Stimulated activated CD8-positive, alpha-beta memory T cell treated with anti-CD3 and anti-CD28 coated beads, Interleukin-12 subunit alpha, Interleukin-12 subunit beta, amount 100 ng/mL, for 4 hours (primary cell): ENCODE data around the gene MYO9B.

Source experiments
- DNase-seq: peaks from one replicate; pipeline ENCODE4 v3.0.0-alpha.2; 2020; ENCODE audit warnings: low read depth

Gene MYO9B

DNA sequence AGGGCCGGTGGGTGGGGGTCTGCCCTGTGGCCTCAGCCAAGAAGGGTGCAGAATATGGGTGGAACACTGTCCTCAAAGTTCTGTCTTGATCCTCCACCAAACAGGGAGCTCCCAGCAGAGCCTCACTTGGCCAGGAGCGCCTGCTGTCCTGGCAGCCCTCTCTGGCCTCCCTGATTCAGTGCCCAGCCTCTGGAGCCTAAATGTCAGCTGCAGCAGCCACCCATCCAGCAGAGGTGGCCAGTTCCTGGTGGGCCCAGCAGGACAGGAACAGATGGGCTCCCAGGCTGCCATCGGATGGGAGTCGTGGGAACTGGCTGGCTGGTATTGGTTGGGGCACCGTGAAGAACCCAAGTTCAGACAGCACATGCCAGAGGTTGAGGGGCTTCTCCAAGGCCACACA, 137.8 kb downstream of the MYO9B start:
- no peak for DNase-seq

- no peak for DNase-seq
These were observed 139.0 kb downstream of the MYO9B start for GRCh38 chr19:17214508-17215126.

DNA sequence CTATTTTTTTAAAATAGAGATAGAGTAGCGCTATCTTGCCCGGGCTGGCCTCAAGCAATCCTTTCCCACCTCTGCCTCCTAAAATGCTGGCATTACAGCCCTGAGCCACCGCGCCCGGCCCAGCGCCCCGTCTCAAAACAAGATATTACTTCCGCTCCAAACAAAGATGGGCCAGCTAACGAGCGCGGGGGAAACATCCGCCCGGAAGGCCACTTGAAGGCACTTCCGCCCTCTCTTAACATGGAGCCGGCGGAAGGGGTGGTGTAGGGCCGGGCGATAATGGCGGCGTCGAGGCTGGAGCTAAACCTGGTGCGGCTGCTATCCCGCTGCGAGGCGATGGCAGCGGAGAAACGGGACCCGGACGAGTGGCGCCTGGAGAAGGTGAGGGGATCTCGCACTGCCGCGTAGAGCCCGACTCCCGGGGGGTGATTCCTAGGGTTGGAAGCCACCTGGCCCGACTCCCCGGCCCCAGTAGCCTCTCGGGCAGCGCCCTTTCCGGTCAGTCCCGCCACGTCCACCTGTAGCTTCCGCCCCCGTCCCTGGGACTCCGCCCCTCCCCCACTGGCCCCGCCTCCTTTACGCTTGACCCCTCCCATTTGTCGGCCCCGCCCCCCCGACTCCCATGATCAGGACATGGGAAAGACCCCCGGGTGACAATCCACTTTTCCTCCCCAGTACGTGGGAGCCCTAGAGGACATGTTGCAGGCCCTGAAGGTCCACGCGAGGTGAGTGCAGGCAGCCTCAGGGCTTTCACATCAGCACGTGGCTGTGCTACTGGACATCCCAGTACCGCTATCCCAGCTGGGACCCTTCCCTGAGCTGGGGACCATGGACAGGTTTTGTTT, 139.8 kb downstream of the MYO9B start, which contains the start of gene USE1:
TSS of gene USE1 (plus strand) at position 231 of the 845 bp plus-strand sequence. CDS start at position 280, 49 bp downstream.
- DNase-seq, result peak; percentile 74

DNA sequence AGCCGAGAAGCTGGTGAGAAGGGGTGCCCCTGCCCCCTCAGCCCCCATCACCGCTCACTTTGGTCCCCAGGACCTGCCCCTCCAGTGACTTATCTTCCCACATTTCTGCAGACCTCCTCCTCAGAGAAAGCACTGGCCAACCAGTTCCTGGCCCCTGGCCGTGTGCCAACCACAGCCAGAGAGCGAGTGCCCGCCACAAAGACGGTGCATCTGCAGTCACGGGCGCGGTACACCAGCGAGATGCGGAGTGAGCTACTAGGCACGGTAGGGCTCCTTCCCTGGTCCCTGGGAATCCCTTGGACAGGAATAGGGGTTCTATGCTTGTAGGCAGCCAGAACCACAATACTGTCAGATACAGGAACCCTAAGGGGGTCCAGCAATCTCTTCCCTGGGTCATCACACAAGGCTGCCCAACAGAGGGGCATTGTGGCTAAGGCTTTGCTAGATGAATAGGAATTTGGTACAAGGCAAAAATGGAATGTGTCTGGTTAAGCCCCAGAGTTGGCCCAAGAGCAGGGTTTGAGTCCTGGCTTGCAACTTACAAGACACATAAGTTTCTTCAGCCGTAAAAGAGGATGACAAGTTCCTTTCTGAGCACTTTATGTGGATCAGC, 140.6 kb downstream of the MYO9B start:
- no peak for DNase-seq

DNA sequence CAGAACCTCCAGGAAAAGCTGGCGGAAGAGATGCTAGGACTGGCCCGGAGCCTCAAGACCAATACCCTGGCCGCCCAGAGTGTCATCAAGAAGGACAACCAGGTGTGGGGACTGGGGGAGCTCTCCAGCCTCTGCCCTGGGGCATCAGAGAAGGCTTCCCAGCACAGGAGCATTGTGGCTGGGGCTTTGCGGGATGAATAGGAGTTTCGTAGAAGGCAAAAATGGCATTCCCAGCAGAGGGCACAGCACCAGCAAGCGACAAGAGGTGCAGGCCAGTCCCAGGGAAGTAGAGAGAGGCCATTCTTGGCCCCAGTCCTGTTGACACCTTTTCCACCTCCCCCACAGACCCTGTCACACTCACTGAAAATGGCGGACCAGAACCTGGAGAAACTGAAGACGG, 143.7 kb downstream of the MYO9B start:
- DNase-seq, result no peak

DNA sequence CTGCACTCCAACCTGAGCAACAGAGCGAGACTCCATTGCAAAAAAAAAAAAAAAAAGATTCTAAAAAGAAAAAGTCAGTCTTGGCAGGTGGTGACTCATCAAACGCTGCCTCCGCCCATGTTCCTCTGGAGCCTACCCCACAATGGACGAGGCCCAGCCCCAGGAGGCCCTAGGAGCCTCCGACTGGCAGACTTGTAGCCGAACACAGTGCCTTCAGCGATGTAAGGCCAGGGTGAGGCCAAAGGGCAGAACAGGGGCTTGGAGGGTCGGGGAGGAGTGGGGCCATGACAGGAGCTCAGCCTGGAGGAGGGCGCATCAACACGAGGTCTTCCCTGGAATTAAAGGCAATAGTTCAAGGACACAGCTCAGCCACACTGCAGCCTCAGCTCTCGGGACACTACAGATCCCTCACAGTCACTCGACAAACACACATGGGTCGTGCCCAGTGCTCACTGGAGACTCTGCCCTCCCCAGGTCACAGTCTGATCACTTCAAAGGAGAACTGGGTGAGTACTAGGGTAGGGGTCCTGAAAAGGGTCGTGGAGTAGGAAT, 144.7 kb downstream of the MYO9B start:
- no peak for DNase-seq

- DNase-seq, result no peak
These were observed 149.5 kb downstream of the MYO9B start for GRCh38 chr19:17225053-17225452.

DNA sequence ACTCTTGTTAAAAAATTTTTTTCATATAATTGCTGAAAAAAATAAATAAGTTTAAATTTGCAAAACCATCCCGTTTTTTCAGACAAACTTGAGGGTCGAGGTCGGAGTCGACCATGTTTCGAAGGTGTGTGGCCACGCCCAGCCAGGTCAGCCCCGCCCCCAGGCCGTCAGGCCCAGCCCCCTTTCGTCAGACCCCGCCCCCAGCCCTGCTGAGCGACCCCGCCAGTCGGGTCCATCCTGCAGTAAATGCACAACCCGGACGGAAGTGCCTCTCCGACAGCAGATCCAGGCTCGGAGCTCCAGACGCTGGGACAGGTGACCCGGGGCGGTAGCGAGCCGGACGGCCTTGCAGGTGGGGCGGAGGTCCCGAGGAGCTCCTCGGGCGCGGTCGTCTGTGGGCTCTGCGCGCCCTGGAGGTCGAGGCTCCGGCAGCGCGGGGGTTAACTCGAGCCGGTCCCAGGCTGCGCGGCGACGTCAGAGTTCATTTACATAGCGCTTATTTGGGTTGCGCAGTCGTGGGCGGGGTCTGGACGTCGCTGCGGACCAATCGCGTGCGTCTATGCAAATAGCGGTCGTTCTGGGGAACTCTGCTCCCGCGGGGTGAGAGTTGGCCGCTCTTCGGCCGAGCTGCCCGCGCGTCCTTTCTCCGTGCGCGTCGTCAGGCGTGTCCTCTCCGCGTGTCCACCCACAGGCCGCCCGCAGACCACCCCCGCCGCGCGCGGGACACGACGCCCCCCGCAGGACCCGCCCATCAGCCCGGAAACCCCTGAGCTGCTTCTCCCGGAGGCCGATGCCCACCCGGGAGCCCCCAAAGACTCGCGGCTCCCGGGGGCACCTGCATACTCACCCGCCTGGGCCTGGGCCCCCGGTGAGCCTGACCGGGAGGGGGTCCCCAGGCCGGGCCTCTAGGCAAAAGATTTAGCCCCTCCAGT, 150.7 kb downstream of the MYO9B start, which contains the start of gene OCEL1:
TSS of gene OCEL1 (plus strand) at position 225 of the 932 bp plus-strand sequence. CDS start at position 247, 22 bp downstream.
- DNase-seq, result peak; percentile 92

DNA sequence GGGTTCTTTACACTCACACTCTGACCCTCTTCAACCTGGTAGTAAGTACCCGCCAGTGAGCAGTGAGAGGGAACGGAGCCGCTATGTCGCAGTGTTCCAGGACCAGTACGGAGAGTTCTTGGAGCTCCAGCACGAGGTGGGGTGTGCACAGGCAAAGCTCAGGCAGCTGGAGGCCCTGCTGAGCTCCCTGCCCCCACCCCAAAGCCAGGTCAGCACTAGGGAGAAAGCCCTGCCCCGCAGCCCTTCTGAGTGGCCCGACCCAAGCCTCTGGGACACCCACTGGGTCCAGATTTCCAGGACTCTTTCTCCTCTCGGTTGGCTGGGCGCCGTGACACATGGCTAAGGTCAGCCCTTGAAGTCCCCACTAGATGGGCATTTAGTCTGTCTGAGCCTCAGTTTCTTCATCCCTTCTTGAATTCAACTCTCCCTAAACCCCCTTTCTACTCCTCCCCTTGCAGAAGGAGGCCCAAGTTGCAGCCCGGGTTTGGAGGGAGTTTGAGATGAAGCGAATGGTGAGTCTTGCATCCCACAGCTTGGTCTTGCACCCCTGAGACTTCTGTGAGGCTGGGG, 152.3 kb downstream of the MYO9B start:
- no peak for DNase-seq

GRCh38 chr19:17229890-17230289, 154.3 kb downstream of the MYO9B start:
- DNase-seq, result no peak

GRCh38 chr19:17232258-17232657, 156.7 kb downstream of the MYO9B start:
- DNase-seq, result no peak

- DNase-seq, result peak; percentile 33
These were observed 159.3 kb downstream of the MYO9B start for GRCh38 chr19:17234911-17235299.

DNA sequence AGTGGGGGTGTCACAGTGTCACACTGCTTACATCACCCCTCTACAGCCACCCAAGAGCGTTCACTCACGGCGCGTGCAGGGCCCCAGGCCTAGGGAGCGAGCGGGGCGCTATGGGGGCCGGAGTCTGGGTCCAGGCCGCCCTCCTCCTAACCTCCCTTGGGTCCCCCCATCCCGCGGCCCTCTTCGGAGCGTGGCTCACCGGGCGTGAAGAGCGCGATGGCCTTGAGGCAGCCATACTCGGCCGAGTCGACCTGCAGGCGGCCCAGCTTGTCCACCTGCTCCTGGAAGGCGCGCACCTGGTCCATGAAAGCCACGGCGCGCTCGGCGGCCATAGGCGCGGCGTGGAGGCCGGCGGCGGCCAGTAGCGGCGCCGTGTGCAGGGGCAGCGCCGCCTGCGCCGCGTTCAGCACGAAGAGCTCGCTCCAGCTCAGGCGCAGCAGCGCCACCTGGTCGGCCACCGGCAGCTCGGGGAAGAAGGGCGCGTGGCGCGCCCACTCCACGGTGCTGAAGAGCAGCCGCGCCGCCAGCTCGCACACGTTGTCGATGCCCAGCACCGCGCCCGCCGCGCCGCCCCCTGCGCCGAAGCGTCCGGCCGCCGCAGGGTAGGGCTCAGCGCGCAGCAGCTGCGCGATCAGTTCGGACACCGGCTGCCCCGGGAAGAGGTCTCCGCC, 159.9 kb downstream of the MYO9B start:
- peak; percentile 65 for DNase-seq

DNA sequence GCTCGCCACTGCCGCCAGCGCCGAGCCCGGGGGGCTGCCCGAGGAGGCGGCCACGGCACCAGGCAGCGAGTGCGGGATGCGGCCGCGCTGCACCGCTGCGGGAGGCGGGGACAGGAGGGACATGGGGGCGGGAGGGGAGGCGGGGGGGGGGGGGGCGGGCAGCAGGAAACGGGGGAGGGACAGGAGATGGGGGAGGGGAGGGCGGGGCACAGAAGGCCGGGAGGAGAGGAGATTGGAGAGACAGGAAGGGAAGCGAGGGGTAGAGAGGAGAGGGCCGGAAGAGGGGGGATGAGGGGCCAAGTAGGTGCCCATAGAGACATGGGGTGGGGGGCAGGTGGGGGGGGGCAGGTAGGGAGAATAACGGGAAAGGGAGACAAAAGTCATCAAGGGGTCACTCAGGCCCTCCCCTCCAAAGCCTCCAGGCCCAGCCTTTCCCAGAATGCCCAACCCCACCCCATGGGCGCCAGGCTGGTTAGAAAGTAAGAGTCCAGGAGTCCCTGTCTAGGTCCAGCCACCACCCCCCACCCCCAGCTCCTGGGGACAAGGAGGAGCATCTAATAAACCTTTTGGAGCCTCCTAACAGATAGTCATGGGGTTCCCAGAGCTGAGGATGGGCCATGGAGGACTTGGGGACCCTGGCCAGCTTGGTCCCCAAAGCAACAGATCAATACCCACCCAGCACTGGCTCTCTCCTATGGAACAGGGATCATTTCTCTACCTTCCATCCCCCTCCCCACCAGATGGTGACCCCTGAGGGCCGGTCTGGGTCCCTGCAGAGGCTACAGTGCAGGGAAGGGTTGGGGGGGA, 160.6 kb downstream of the MYO9B start:
- DNase-seq, result no peak

DNA sequence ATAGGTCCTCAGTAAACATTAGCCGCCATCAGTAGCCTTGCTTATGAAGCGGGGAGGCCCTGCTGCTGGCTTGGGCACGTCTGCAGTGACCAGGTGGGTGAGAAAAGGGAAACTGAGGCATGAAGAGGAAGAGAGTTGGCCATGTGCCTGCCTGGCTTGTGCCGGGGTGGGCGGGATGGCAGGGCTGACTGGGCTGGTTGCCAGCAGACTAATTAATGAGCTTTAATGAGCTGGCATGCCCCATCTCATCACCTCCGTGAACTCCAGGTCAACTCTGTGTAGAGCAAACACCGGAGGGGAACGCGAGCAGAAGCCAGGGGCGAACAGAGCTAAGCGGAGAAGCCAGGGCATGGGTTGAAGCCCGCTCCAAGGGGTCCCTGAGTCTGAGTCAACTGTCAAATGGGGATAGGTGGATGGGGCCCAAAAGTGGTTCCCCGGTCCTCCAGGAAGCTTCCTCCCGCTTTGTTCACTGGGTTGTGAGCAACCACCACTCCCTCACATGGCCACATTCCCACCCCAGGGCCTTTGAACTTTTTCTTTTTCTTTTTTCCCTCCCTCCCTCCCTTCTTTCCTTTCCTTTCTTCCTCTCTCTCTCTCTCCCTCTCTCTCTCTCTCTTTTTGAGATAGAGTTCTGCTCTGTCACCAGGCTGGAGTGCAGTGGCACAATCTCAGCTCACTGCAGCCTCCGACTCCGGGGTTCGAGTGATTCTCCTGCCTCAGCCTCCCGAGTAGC, 161.4 kb downstream of the MYO9B start:
- DNase-seq, result no peak

- no peak for DNase-seq
These were observed 162.4 kb downstream of the MYO9B start for GRCh38 chr19:17237747-17238706.

GRCh38 chr19:17240062-17240752, 164.6 kb downstream of the MYO9B start:
- DNase-seq, result no peak
